HG03342 (cell line): ENCODE results near the gene METRNL.
"Not testable (repeated sequence)": the region's sequence is repeated elsewhere in the genome, so short reads cannot be mapped to it uniquely, and the experiment has no call there.

Source experiments
- ATAC-seq: cut with Tn5 transposase; IDR thresholded peaks from one replicate; pipeline ENCODE4 v1.9.1; 2021; ENCODE audit warnings: mild to moderate bottlenecking, moderate library complexity; ENCODE audit not compliant: unreplicated experiment

METRNL gene

DNA sequence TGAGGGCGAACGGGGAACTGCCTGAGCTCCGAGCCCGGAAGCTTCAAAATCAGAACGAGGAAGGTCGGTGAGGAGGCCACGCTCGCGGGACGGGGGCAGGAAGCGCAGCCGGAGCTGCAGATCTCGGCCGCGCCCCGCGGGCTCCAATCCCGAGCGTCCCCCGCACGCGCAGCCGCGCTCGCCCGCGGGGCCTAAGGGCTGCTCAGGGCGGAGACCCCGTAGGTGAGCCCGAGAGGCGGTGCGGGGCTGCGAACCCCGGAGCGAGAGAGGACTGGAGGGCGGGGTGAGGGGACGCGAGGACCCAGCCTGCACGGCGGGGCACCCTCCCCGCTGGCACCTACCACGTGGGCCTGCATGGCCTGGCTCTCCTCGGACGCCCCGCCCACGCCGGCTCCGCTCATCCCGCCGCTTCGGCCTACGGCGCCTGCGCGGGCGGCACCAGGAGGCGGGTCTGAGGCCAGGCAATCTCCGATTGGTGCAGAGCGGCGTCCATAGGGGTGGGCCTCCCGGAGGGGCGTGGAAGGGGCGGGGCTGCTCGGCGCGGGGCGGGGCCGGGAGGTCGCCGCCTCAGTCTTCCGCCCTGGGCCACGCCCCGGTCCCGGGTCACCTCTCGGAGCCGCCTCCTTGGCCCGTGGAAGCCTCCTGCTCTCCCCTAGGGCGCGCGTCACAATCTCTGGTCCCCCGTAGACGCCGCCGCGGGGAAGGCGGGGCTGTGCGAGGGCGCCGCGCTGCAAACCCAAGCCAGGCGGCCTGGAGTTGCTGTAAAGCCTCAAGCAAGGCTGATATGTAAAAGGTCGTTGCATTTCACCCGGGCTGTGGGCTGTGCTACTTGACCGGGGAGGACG lies 27.8 kb upstream of the METRNL start:
- peak; percentile 88 for ATAC-seq

DNA sequence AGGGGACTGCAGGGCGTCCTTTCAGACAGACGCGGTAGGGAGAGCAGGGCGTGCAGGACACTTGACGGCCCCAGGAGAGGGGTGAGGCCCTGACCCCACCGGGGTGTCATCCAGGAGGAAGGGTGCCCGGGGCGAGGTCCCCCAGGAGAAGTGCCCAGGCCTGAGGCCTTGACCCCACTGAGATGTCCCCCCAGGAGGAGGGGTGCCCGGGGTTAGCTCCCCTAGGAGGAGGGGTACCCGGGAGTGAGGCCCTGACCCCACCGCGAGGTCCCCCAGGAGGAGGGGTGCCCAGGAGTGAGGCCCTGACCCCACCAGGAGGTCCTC lies 27.2 kb upstream of the METRNL start:
- ATAC-seq, result no peak

DNA sequence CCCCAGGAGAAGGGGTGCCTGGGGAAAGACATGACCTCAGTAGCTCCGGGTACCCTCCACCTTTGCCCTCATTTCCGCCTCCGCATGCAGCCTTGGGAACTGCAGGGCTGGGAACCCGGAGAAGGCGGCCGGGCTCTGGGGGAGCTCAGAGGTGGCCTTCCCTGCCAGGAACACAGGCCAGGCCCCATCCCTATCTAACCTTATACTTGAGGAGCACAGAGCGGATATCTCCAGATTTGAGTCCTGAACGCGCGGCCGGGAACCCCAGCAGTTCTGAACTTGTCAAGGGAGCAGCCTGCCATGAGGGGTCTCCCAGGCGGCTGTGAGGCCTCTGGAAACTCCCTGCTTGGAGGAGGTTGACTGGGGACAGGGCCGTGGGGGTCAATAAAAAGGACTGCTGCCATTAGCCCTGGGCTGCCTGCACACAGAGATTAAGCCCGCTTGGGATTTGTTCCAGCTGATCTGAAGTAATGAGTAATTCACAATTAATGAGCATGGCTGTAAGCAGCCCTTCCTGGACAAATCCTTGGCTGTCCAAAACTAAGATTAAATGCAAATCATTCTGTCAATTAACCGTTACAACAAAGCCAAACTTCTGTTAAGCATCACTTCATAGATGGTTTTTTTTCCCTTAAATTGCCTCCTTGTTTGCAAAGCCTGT lies 26.3 kb upstream of the METRNL start:
- ATAC-seq, result no peak

DNA sequence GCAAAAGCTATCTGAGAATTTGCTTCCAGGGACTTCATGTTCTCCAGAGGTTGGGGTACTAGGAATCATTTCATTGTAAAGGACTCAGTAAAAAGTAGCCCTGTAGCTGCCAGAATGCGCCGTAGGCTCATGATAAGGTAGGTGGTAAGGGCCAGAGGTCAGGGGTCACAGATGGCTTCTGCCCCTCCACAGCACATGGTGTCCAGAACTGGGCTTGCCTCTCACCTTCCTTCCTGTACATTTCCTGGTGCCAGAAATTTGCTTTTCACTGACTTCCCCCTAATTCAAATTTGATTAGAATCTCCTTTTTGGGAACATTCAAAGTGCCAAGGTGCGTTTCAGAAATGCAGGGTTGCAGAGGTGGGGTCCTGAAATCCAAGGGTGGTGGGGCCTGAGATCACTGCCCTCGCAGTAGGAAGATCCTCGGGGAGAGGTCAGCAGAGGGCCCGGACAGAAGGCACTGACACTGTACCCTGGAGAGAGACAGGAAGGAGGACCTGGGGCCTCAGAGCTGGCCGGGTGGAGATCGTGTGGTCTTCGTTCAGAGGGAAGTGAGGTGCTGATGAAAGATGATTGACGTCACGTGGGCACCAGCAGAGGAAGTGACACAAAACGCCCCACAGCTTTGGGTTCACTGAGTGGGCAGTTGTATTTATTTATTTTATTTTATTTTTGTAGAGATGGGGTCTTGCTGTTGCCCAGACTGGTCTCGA lies 25.5 kb upstream of the METRNL start:
- ATAC-seq, result no peak

DNA sequence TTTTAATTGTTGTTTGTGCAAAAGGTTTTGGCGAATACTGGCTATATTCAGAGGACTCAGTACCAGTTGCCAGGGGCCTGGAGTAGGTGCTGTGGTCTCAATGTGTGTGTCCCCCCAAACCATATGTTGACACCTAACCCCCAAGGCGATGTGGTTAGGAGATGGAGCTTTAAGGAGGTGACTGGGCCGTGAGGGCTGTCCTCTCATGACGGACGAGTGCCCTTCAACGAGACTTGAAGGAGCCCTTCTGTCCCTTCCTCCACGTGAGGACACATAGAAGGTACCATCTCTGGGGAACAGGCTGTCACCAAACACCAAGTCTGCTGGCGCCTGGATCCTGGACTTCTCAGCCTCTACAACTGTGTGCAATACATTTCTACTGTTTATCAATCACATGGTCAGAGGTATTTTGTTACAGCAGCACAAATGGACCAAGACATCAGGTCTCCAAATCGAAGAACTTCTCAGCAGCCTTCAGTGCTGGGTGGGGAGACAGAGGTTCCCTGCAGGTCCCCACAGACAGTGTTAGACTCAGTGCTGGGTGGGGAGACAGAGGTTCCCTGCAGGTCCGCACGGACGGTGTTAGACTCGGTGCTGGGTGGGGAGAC lies 24.8 kb upstream of the METRNL start:
- ATAC-seq, result no peak

DNA sequence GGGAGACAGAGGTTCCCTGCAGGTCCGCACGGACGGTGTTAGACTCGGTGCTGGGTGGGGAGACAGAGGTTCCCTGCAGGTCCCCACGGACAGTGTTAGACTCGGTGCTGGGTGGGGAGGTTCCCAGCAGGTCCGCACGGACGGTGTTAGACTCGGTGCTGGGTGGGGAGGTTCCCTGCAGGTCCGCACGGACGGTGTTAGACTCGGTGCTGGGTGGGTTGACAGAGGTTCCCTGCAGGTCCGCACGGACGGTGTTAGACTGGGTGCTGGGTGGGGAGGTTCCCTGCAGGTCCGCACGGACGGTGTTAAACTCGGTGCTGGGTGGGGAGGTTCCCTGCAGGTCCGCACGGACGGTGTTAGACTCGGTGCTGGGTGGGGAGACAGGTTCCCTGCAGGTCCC lies 24.2 kb upstream of the METRNL start:
- not testable (repeated sequence) for ATAC-seq

DNA sequence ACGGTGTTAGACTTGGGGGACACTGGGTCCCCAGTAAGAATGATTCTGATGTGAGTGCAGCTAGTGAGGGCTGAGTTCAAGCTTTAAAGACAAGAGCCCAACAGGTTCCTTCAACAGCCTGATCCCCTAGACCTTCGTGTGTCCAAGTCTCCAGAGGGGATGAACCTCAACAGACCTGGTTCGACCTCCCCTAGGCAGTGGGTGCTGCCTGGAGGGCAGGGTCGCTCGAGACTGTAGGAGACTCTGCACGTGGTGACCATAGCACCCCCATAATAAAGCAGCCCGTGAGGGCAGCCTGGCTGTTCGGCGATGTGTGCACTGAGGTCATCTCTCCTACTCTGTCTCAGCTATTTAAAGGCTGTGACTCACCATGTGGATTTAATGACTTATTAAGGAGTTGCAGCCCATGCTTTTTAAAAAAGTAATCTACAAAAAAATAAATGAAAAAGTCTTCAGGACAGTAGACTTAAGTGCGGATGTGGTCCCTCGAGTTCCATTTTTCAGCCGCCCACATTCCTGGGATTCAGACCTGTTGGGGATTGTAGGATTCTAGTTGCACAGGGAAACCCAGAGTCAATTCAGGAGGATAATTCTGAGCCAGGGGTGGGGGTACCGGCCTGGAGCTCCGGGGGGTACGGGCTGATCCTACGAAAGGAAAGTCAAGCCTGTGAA lies 23.4 kb upstream of the METRNL start:
- no peak for ATAC-seq

DNA sequence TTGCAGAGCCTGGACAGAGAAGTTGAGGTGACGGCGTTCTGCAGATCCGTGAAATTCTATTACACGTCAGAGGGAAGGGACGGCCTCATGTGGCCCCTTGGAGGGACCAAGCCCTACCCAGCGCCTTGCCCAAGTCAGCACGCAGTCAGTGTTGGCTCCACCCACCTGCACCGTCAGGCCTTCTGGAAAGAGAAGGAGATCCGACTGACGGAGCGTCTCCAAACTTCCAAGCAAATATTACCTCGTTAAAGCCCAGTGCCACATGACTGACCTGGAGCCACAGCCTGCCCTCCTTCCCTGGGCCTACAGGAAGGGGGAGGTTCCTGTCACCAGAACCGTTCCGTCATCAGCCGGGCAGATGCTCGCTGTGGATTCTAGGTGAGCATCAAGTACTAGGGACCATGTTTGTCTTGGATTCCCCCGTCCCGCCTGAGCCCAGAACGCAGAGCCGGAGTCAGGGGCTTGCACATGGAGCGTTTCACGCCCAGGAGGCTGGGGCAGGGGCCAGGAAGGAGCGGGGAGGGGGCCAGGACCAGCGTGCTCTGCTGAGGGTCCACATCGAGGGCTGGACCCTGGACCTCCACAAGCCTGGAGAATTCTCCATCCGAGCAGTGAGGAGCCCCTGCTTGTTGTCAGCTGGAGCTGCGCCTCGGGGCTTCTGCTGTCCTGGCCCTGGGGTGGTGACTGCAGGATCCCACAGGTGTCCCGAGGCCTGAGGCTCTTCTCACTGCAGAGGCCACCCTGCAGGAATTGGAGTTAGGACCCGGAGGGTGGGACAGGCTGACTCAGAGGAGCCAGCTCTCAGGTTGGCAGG lies 22.6 kb upstream of the METRNL start:
- ATAC-seq, result no peak

DNA sequence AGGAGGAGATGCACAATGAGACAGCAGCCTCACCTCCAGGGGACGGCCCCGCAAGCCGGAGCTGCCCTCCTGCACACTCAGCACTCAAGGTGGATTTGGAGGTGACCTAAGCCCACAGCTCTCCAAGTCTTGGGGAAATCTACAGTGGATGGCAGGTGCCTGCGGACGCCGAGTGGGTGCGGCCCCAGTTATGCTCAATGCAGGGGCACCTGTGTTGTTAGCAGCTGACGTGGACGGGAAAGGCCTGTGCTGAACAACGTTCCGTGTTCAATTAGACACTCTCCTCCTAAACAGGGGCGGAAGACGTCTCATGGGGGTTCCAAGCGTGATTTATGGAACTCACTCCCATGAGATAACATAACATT lies 22.0 kb upstream of the METRNL start:
- no peak for ATAC-seq

DNA sequence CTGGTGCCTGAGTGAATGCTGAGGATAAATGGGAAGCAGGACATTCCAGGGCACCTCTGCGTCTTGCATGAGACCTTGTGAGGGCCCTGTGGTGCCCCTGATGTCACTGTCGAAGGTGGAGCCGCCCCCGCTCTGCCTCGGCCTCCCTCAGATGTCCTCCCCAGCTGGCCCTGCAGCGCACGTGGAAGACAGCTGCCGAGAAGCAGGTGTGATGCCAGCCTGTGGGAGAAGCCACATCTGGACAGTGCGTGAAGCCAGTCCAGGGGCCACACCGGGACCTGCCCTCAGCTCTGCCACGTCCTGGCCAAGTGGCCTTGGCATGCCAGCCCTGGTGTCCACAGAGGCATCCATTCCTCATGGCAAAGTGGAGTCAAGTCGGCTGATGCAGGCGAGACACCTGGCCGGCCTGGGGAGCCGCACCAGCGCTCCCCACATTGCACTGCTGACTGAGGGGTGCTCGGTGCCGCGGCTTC lies 21.6 kb upstream of the METRNL start:
- ATAC-seq, result no peak

DNA sequence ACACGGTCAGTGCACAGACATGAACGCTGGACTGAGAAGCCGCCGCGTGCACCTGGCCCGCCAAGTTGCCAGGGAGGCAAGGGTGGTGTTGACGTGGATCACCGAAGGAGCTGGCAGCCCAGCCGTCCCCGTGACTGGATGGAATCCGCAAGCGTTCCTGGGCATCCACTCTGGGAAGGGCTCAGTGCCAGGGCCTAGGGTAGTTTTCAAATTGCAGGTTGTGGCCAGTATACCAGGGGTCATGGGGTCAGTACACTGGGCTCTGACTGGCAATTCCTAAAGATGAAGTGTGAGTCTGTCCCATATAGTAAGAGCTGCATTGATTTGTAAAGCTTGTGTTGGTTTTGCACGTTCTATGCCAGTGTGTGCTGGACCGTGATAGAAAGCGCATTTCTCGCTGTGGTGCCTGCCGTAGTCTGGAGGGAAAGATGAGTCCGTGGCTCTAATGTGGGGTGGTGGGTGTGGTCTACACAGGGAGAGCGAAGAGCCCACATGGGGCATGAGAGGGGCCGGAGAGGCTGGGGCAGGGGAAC lies 21.1 kb upstream of the METRNL start:
- no peak for ATAC-seq

DNA sequence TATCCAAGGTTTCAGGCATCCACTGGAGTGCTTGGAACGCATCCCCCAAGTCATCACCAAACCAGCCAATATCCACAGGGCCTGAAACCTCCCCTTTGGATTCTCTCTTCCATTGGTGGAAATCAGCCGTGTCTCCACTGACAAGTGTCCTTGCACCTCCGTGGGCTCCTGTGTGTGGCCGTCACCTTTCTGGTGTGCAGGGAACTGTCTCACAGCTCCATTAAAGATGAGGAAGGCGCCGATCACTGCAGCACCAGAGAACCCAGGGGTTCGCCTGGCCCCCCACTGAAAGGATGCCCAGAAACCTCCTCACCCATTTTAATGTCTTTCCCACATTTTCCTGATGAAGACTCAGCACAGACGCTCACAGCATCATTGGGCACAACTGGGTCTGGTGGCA lies 17.8 kb upstream of the METRNL start:
- ATAC-seq, result no peak

DNA sequence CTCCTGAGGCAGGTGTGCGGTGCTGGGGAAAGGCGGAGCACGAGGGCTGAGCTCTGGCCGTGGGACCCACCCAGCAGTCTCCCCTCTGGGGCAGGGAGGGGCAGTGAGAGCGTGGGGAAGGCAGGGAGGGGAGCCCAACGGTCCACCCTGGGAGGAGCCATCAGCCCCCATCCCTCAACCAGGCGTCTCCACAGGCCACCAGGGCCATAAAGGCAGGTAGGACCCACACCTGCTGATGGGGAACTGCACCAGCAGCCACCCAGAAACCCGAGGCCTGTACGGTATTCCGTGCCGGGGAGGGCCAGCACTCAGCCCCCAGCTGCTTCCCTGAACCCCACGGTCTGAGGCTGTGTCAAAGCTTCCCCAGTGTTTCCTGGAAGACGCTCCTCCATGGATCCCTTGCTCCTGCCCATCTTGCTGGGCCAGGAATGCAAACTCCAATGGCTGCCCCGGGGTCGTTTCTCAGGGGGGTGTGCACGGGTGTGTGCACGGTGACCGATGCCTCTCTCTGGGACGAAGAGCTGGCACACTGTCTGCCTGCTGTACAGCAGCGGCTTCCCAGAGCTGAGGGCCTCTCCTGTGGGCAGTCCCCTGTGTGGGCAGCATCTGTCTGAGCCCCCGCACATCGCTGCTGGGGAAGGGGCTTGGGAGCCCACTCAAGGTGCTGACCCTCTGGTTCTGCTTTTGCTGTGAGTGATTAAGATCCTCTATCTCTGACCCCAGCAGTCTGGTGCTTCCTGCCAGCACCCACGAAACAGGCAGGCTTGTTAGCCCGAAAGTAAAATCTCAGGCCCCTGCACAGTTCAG lies 17.2 kb upstream of the METRNL start:
- no peak for ATAC-seq

DNA sequence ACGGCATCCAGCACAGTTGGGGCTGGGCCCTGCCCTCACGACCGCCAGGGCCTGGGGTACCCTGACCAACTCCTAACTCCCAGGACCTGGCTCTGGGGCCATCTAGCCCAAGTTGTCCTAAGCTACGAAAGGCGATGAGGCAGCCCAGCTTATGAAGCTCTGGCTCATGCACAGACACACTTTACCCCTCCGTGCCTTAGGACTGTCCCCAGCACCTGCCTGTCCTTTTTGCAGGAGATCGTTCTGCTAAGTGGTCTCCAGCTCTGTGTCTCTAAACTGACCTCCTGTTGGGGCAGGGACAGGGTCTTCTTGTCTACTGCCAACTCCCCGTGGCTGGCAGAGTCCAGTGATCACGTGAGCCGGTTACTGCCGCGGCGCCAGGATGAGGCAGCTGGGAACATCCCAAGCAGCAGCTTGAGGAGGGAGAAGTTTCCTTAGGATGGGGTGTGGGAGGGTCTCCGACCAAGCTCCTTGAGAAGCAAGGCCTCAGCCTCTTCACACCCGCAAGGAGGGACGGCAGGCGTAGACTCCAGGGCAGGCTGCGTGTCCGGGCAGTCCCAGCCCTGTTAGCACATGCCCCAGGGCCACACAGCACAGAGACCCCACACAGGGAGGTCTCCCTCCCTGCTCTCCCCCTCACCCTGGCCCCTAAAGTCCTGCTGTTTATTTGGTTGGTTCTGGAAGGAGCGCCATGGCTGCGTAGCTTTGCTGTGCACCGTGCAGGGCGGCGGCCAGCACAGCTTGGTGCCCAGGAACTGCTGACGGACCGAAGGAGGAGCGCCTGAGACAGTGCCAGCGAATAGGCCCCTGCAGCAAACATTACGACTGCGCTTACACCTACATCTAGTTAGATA lies 16.4 kb upstream of the METRNL start:
- ATAC-seq, result no peak

DNA sequence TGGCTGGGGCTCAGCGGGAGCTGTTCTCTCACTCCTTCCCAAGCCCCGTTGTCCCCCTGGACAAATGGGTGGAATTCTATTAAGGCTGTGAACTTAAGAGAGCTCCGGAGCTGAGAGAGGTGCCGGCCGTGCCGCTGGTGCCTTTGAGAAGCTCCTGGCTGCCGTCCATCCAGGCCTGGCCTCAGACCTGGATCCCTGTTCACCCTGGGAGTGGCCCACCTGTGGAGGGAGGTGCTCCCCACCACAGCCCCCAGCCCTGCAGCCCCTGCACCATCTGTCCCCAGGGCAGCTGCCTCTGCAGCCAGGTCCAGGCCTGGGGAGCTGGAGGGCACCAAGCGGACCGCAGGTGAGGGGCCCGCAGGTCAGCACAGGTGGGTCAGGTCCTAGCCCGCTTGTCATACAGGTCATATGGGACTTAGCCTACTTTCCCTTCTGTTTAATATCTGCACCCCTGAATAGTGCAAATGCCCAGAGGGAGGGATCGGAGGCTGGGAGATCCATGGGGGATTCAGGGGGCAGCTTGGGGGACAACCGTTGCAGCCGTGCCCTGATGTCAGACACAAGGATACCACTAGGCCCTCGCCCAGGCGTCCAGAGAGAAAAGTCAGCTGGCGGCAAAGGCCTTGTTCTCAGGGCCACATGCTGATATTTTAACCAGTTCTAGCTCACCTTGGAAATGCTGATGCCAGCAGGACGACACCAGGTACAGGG lies 15.2 kb upstream of the METRNL start:
- ATAC-seq, result no peak

DNA sequence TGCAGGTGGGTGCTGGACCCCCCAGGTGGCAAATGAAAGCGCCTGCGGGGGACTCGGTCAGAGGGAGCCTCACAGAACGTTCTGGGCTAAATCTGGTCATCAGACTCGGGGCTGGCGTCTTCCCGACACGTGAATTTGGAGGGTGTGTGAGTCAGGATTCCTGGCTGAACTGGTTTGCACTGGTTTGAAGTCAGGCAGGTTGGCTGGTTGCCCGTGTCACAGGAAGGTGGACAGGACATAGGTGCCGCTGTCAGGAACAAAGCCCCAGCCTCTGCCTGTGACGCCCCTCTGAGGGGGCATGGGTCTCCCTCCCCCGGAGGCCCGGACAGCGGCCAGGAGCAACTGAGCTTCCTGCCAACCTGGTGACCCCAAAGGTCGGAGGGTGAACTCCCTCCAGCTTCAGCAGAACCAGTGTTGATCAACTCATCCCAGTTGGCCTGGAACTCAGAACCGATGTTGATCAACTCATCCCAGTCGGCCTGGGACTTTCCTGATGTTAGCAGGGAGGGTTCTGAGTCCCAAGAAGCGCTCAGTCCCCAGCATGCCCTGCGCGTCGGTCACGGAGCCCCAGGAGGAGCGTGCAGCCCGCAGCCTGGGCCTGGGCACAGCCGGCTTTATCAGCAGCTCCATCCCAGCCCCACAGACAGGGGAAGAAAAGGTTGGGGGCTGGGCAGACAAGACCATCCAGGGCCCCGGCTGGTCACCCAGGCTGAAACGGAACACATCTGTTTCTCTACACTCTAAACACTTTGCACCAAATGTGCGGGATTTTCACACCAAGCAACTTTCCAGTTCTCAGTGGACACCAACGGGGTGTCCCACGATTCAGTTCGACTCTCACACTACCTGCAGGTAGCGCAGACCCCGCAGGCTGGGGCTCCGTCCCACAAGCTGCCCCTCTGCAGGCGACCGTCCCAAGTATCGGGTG lies 14.4 kb upstream of the METRNL start:
- no peak for ATAC-seq
